Lower leg skin (tissue), 4 donors: ENCODE data around the gene CDAN1. TPM values are rescaled to one million over a fixed set of nuclear protein-coding genes. Genes with fewer than 3 reads are reported as not detected.

Experiments
- DNase-seq, 2 donors: peaks; one replicate each; pipeline ENCODE4 v3.0.0-alpha.2; 2019; ENCODE audit warnings: low spot score in 2 of 2
- H3K4me3 ChIP-seq: fragments of 200-600 bp; sonication (generic); 2 replicates; pipeline ENCODE4 v1.5.1; 2017; ENCODE audit warnings: mild to moderate bottlenecking, low read depth; ENCODE audit not compliant: poor library complexity, severe bottlenecking
- CTCF ChIP-seq, 3 donors: fragments of 450-650 bp; IDR thresholded peaks; one replicate each; pipeline ENCODE4 v1.5.1; 2016; ENCODE audit warnings: antibody characterized with exemption in 3 of 3, mild to moderate bottlenecking in 3 of 3, moderate library complexity in 2 of 3
- POLR2A ChIP-seq, 2 donors: fragments of 450-650 bp; IDR thresholded peaks; one replicate each; pipeline ENCODE4 v1.6.1; 2016 to 2017; ENCODE audit warnings: antibody characterized with exemption in 2 of 2, mild to moderate bottlenecking in 1 of 2, moderate library complexity in 1 of 2
- WGBS, 2 donors: methylation state at CpG; one replicate each; pipeline ENCODE4 v1.1.5; 2018; 5-methylcytosine and 5-hydroxymethylcytosine counted together
- intact Hi-C: fragments of 100-400 bp; cut with DNase I; formaldehyde crosslinking; loops from one replicate; pipeline ENCODE4 v1.15.0; 2023; ENCODE audit warnings: low total_unique reads
- total RNA-seq, 4 donors: library from RNA; depleted of rRNA; stranded (reverse); fragments of >200 nt; gene quantifications; one replicate each; pipeline ENCODE4 v1.1.0, GENCODE V29; 2016

The CDAN1 gene
- total RNA-seq, 4 donors from 2014 or later, result 10.5 to 16.0 (median 14.0) TPM

GRCh38 chr15:42705336-42705735 lies 31.6 kb downstream of the CDAN1 start:
- intact Hi-C loops, result loop anchor here (10.0 kb wide), 1 partner anchor 219 kb away; the partner anchor contains the start of gene TTBK2
- peak in 1 of 2 donors; percentile 64 for DNase-seq
- 94 to 96% methylated on average over 5 of the region's 5 CpGs for WGBS, 2 donors
- TF ChIP-seq POLR2A (IDR thresholded peaks at IDR 0.05) (no peak), CTCF (IDR thresholded peaks at IDR 0.05) (no peak)
- no peak overlapping the region for H3K4me3 ChIP-seq

- intact Hi-C loops, result loop anchor here (10.0 kb wide), 1 partner anchor 220 kb away; the partner anchor contains the start of gene TTBK2
- H3K4me3 ChIP-seq, result no peak overlapping the region
- no peak for TF ChIP-seq CTCF (IDR thresholded peaks at IDR 0.05)
- TF ChIP-seq POLR2A (IDR thresholded peaks at IDR 0.05), result no peak
- DNase-seq, result peak; percentile 64 to 85
- 24 to 34% methylated on average over 4 of the region's 4 CpGs for WGBS, 2 donors
Measured at GRCh38 chr15:42704492-42704926, 32.4 kb downstream of the CDAN1 start.

- peak in 1 of 2 donors; percentile 20 for DNase-seq
- TF ChIP-seq POLR2A (IDR thresholded peaks at IDR 0.05) (no peak), CTCF (IDR thresholded peaks at IDR 0.05) (no peak)
- intact Hi-C loops, result no loop called here
- 85 to 89% methylated on average over 5 of the region's 5 CpGs for WGBS, 2 donors
- no peak overlapping the region for H3K4me3 ChIP-seq
Measured at GRCh38 chr15:42696626-42697025, 40.3 kb downstream of the CDAN1 start.

- TF ChIP-seq CTCF (IDR thresholded peaks at IDR 0.05), result no peak
- no peak for TF ChIP-seq POLR2A (IDR thresholded peaks at IDR 0.05)
- intact Hi-C loops, result no loop called here
- 81 to 88% methylated on average over 6 of the region's 6 CpGs for WGBS, 2 donors
Measured at GRCh38 chr15:42695527-42696071, 41.3 kb downstream of the CDAN1 start.

GRCh38 chr15:42694398-42694797 lies 42.5 kb downstream of the CDAN1 start:
- DNase-seq, result peak in 1 of 2 donors; percentile 43
- TF ChIP-seq POLR2A (IDR thresholded peaks at IDR 0.05) (no peak), CTCF (IDR thresholded peaks at IDR 0.05) (no peak)
- H3K4me3 ChIP-seq, result no peak overlapping the region
- 92 to 93% methylated on average over 10 of the region's 10 CpGs for WGBS, 2 donors
- intact Hi-C loops, result no loop called here

More at GRCh38 chr15:42695527-42696071, 41.3 kb downstream of the CDAN1 start:
- H3K4me3 ChIP-seq, result no peak overlapping the region
- peak in 1 of 2 donors; percentile 54 for DNase-seq

GRCh38 chr15:42693942-42694341 lies 43.0 kb downstream of the CDAN1 start:
- no peak overlapping the region for H3K4me3 ChIP-seq
- DNase-seq, result peak in 1 of 2 donors; percentile 61
- intact Hi-C loops, result no loop called here
- TF ChIP-seq POLR2A (IDR thresholded peaks at IDR 0.05) (no peak), CTCF (IDR thresholded peaks at IDR 0.05) (no peak)
- 95 to 98% methylated on average over 4 to 6 of the region's 6 CpGs for WGBS, 2 donors
